Uterus (tissue), 2 donors: ENCODE results near the gene TOR1AIP1.

Experiments
- POLR2A ChIP-seq, 2 donors: fragments of 450-650 bp; IDR thresholded peaks; one replicate each; pipeline ENCODE4 v1.6.1; 2016; ENCODE audit warnings: antibody characterized with exemption in 2 of 2, mild to moderate bottlenecking in 1 of 2, moderate library complexity in 1 of 2
- TF ChIP-seq, protein P1 (sequence below), 4 experiments: fragments of 200-600 bp in 2 of 4; fragments of 450-650 bp in 2 of 4; sonication (generic) in 2 of 4; IDR thresholded peaks; one replicate each; pipeline ENCODE4 v1.5.1; 2016 to 2019; ENCODE audit warnings: antibody characterized with exemption in 4 of 4, mild to moderate bottlenecking in 2 of 4, moderate library complexity in 1 of 4

DNA sequence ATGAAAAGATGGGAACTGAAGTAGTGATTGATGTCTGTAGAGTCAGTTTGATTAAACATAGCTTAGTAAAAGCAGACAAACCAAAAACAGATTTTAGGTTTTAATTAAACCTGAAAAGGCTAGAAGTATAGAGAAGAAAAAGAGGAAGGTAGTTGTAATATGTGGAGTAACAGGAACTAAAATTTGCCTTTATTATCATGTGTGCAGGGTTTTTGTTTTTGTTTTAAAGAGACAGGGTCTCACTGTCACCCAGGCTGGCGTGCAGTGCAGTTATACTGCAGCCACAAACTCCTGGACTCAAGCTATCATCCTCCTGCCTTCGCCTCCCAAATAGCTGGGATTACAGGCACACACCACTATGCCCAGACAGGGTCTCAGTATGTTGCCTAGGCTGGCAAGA, 6.0 kb downstream of the TOR1AIP1 start:
- TF ChIP-seq, protein P1, sequence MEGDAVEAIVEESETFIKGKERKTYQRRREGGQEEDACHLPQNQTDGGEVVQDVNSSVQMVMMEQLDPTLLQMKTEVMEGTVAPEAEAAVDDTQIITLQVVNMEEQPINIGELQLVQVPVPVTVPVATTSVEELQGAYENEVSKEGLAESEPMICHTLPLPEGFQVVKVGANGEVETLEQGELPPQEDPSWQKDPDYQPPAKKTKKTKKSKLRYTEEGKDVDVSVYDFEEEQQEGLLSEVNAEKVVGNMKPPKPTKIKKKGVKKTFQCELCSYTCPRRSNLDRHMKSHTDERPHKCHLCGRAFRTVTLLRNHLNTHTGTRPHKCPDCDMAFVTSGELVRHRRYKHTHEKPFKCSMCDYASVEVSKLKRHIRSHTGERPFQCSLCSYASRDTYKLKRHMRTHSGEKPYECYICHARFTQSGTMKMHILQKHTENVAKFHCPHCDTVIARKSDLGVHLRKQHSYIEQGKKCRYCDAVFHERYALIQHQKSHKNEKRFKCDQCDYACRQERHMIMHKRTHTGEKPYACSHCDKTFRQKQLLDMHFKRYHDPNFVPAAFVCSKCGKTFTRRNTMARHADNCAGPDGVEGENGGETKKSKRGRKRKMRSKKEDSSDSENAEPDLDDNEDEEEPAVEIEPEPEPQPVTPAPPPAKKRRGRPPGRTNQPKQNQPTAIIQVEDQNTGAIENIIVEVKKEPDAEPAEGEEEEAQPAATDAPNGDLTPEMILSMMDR (IDR thresholded peaks at IDR 0.05): no peak
- TF ChIP-seq POLR2A (IDR thresholded peaks at IDR 0.05): no peak
